IPS DF 4.7 (cell line): ENCODE data around the gene DCAF11.

Source experiments
- DNase-seq: peaks from one replicate; pipeline ENCODE4 v3.0.0-alpha.2; 2013; ENCODE audit warnings: low spot score; ENCODE audit errors: extremely low read depth

DCAF11 gene

GRCh38 chr14:24114532-24115421 lies at the start of gene DCAF11, which contains the start of gene NRL:
Gene DCAF11 (plus strand): TSS chr14:24114777. CDS start chr14:24115595, 818 bp downstream.
Gene NRL (minus strand): TSS chr14:24114949. CDS start chr14:24082848, 32,101 bp downstream.
- DNase-seq = peak; percentile 98

GRCh38 chr14:24064856-24065255 lies 49.7 kb upstream of the DCAF11 start:
- no peak for DNase-seq

- no peak for DNase-seq
Observed at GRCh38 chr14:24065408-24065807, 49.2 kb upstream of the DCAF11 start.

GRCh38 chr14:24066496-24067132 lies 48.0 kb upstream of the DCAF11 start:
- DNase-seq = no peak

- no peak for DNase-seq
Observed at GRCh38 chr14:24067133-24068082, 47.2 kb upstream of the DCAF11 start.

GRCh38 chr14:24068711-24069410 lies 45.7 kb upstream of the DCAF11 start:
- no peak for DNase-seq

GRCh38 chr14:24069411-24069735 lies 45.2 kb upstream of the DCAF11 start:
- no peak for DNase-seq

- DNase-seq = no peak
Observed at GRCh38 chr14:24070285-24071143, 44.1 kb upstream of the DCAF11 start.

- no peak for DNase-seq
Observed at GRCh38 chr14:24071144-24071697, 43.4 kb upstream of the DCAF11 start, which contains the start of gene CPNE6. Gene CPNE6 (plus strand): TSS chr14:24071562. CDS start chr14:24072937, 1,375 bp downstream.

- DNase-seq = no peak
Observed at GRCh38 chr14:24071836-24072430, 42.6 kb upstream of the DCAF11 start.

GRCh38 chr14:24072436-24072835 lies 42.1 kb upstream of the DCAF11 start:
- no peak for DNase-seq

- no peak for DNase-seq
Observed at GRCh38 chr14:24072881-24073877, 41.4 kb upstream of the DCAF11 start.

- DNase-seq = no peak
Observed at GRCh38 chr14:24074625-24075484, 39.7 kb upstream of the DCAF11 start.

- no peak for DNase-seq
Observed at GRCh38 chr14:24075485-24076301, 38.9 kb upstream of the DCAF11 start.

- DNase-seq = no peak
Observed at GRCh38 chr14:24076302-24076601, 38.3 kb upstream of the DCAF11 start.

- DNase-seq = no peak
Observed at GRCh38 chr14:24077086-24077485, 37.5 kb upstream of the DCAF11 start.
